SHP77 (cell line): ENCODE data around the gene MYNN.

Source experiments
- DNase-seq, 2 experiments: peaks; one replicate each; lab custom pipeline; 2025; lab: John Stamatoyannopoulos, UW

The MYNN gene

GRCh38 chr3:169827712-169828111, 54.5 kb downstream of the MYNN start:
- no peak for DNase-seq

GRCh38 chr3:169835533-169835932, 62.3 kb downstream of the MYNN start:
- no peak for DNase-seq

- DNase-seq: no peak
Observed at GRCh38 chr3:169836078-169836941, 63.1 kb downstream of the MYNN start.

GRCh38 chr3:169836942-169837275, 63.7 kb downstream of the MYNN start:
- DNase-seq: no peak

- no peak for DNase-seq
Observed at GRCh38 chr3:169838511-169839030, 65.4 kb downstream of the MYNN start.
